ENCODE measurements around the gene TTC9C.

Gene TTC9C

GRCh38 chr11:62712861-62713260 is 15.4 kb upstream of the TTC9C start:
- no peak overlapping the region for H3K14ac ChIP-seq (ENCODE audit: low read length)
- H2AK5ac ChIP-seq (ENCODE audit: low read length): no peak overlapping the region
- no peak overlapping the region for H4K8ac ChIP-seq (ENCODE audit: low read depth, low read length)
- peaks cover 15% of the 10 kb centered on the region for H3K79me1 ChIP-seq (ENCODE audit: low read length)
- no peak overlapping the region for H2BK12ac ChIP-seq (ENCODE audit: low read length)
- H3K23ac ChIP-seq (ENCODE audit: low read length): no peak overlapping the region
- no peak overlapping the region for H2BK5ac ChIP-seq (ENCODE audit: low read depth, low read length, poor library complexity)
- no peak overlapping the region for H3K4me2 ChIP-seq (ENCODE audit: low read length)
- no peak overlapping the region for H4K12ac ChIP-seq (ENCODE audit: low read depth, low read length)
- H3K27me3 ChIP-seq (ENCODE audit: insufficient read depth, low read length): no peaks in the 10 kb centered on the region
- H3K4me3 ChIP-seq (ENCODE audit: low read depth, low read length): no peak overlapping the region
- peaks cover 24 to 50% of the 10 kb centered on the region in 2 experiments for H3K36me3 ChIP-seq (ENCODE audit: control insufficient read depth in 1 of 2, insufficient read depth in 2 of 2, low read length in 2 of 2)
- no peak overlapping the region for H2AFZ ChIP-seq (ENCODE audit: insufficient read depth, low read length, poor library complexity)
- no peak overlapping the region for H3K9ac ChIP-seq (ENCODE audit: low read length)
- H3K18ac ChIP-seq (ENCODE audit: low read length): no peak overlapping the region
- DNase-seq: no peak
- H3K4me1 ChIP-seq (ENCODE audit: control insufficient read depth in 1 of 2, insufficient read depth in 2 of 2, low read length in 2 of 2): peaks cover 11 to 15% of the 10 kb centered on the region in 2 experiments
- WGBS (ENCODE audit: extremely low coverage, insufficient coverage, insufficient read length): no CpG with 5 or more reads among the region's 3 CpGs
- H4K91ac ChIP-seq (ENCODE audit: low read depth, low read length): no peak overlapping the region
- no peak overlapping the region for H3K4ac ChIP-seq (ENCODE audit: low read depth, low read length)
- H3K27ac ChIP-seq (ENCODE audit: low read depth, low read length): no peak overlapping the region
- peaks cover 1% of the 10 kb centered on the region for H3K9me3 ChIP-seq (ENCODE audit: insufficient read depth, low read depth, low read length)
- H2BK120ac ChIP-seq (ENCODE audit: insufficient read depth, low read length, poor library complexity): no peak overlapping the region
- peaks cover 8% of the 10 kb centered on the region for H3K79me2 ChIP-seq (ENCODE audit: control insufficient read depth, insufficient read depth, low read length, poor library complexity)

GRCh38 chr11:62713343-62713742 is 14.9 kb upstream of the TTC9C start:
- Histone ChIP-seq H3K14ac (ENCODE audit: low read length) (no peak overlapping the region), H3K79me2 (ENCODE audit: control insufficient read depth, insufficient read depth, low read length, poor library complexity) (peaks cover 8% of the 10 kb centered on the region), H3K9me3 (ENCODE audit: insufficient read depth, low read depth, low read length) (peaks cover 1% of the 10 kb centered on the region), H4K91ac (ENCODE audit: low read depth, low read length) (no peak overlapping the region), H2AFZ (ENCODE audit: insufficient read depth, low read length, poor library complexity) (no peak overlapping the region), H2BK12ac (ENCODE audit: low read length) (no peak overlapping the region), H3K23ac (ENCODE audit: low read length) (no peak overlapping the region), H4K8ac (ENCODE audit: low read depth, low read length) (no peak overlapping the region), H3K18ac (ENCODE audit: low read length) (no peak overlapping the region), H3K36me3 (ENCODE audit: control insufficient read depth in 1 of 2, insufficient read depth in 2 of 2, low read length in 2 of 2) (peaks cover 26 to 54% of the 10 kb centered on the region in 2 experiments), H3K9ac (ENCODE audit: low read length) (no peak overlapping the region), H4K12ac (ENCODE audit: low read depth, low read length) (no peak overlapping the region), H3K4me2 (ENCODE audit: low read length) (no peak overlapping the region), H3K4me1 (ENCODE audit: control insufficient read depth in 1 of 2, insufficient read depth in 2 of 2, low read length in 2 of 2) (peaks cover 7 to 11% of the 10 kb centered on the region in 2 experiments), H2BK5ac (ENCODE audit: low read depth, low read length, poor library complexity) (no peak overlapping the region), H3K4me3 (ENCODE audit: low read depth, low read length) (no peak overlapping the region), H3K27me3 (ENCODE audit: insufficient read depth, low read length) (no peaks in the 10 kb centered on the region), H2BK120ac (ENCODE audit: insufficient read depth, low read length, poor library complexity) (no peak overlapping the region), H3K79me1 (ENCODE audit: low read length) (peaks cover 15% of the 10 kb centered on the region), H2AK5ac (ENCODE audit: low read length) (no peak overlapping the region), H3K4ac (ENCODE audit: low read depth, low read length) (no peak overlapping the region), H3K27ac (ENCODE audit: low read depth, low read length) (no peak overlapping the region)
- peak; percentile 78 to 86 for DNase-seq
- no CpG with 5 or more reads among the region's 2 CpGs for WGBS (ENCODE audit: extremely low coverage, insufficient coverage, insufficient read length)

- Histone ChIP-seq H3K79me2 (ENCODE audit: control insufficient read depth, insufficient read depth, low read length, poor library complexity) (no peaks in the 10 kb centered on the region), H4K12ac (ENCODE audit: low read depth, low read length) (no peak overlapping the region), H3K4me3 (ENCODE audit: low read depth, low read length) (no peak overlapping the region), H4K91ac (ENCODE audit: low read depth, low read length) (no peak overlapping the region), H2AFZ (ENCODE audit: insufficient read depth, low read length, poor library complexity) (no peak overlapping the region), H2BK5ac (ENCODE audit: low read depth, low read length, poor library complexity) (no peak overlapping the region), H3K14ac (ENCODE audit: low read length) (no peak overlapping the region), H4K8ac (ENCODE audit: low read depth, low read length) (no peak overlapping the region), H2BK12ac (ENCODE audit: low read length) (no peak overlapping the region), H3K23ac (ENCODE audit: low read length) (no peak overlapping the region), H3K9ac (ENCODE audit: low read length) (no peak overlapping the region), H3K4me2 (ENCODE audit: low read length) (no peak overlapping the region), H3K27ac (ENCODE audit: low read depth, low read length) (no peak overlapping the region), H3K79me1 (ENCODE audit: low read length) (no peaks in the 10 kb centered on the region), H3K9me3 (ENCODE audit: insufficient read depth, low read depth, low read length) (peaks cover 1% of the 10 kb centered on the region), H3K4ac (ENCODE audit: low read depth, low read length) (no peak overlapping the region), H3K4me1 (ENCODE audit: control insufficient read depth in 1 of 2, insufficient read depth in 2 of 2, low read length in 2 of 2) (no peaks in the 10 kb centered on the region), H2AK5ac (ENCODE audit: low read length) (no peak overlapping the region), H3K36me3 (ENCODE audit: control insufficient read depth in 1 of 2, insufficient read depth in 2 of 2, low read length in 2 of 2) (peaks cover 41 to 71% of the 10 kb centered on the region in 2 experiments), H3K18ac (ENCODE audit: low read length) (no peak overlapping the region), H2BK120ac (ENCODE audit: insufficient read depth, low read length, poor library complexity) (no peak overlapping the region), H3K27me3 (ENCODE audit: insufficient read depth, low read length) (no peaks in the 10 kb centered on the region)
- no CpG with 5 or more reads among the region's 24 CpGs for WGBS (ENCODE audit: extremely low coverage, insufficient coverage, insufficient read length)
- DNase-seq: no peak
These were observed 12.8 kb upstream of the TTC9C start for GRCh38 chr11:62715150-62716130.

GRCh38 chr11:62716206-62716605 is 12.1 kb upstream of the TTC9C start:
- no peak overlapping the region for H4K91ac ChIP-seq (ENCODE audit: low read depth, low read length)
- no peak overlapping the region for H3K18ac ChIP-seq (ENCODE audit: low read length)
- no peak for DNase-seq
- H3K9me3 ChIP-seq (ENCODE audit: insufficient read depth, low read depth, low read length): peaks cover 1% of the 10 kb centered on the region
- no peak overlapping the region for H3K4ac ChIP-seq (ENCODE audit: low read depth, low read length)
- H3K4me1 ChIP-seq (ENCODE audit: control insufficient read depth in 1 of 2, insufficient read depth in 2 of 2, low read length in 2 of 2): no peaks in the 10 kb centered on the region
- no peak overlapping the region for H2BK12ac ChIP-seq (ENCODE audit: low read length)
- no peak overlapping the region for H2BK120ac ChIP-seq (ENCODE audit: insufficient read depth, low read length, poor library complexity)
- no CpG with 5 or more reads among the region's 5 CpGs for WGBS (ENCODE audit: extremely low coverage, insufficient coverage, insufficient read length)
- H4K12ac ChIP-seq (ENCODE audit: low read depth, low read length): no peak overlapping the region
- no peak overlapping the region for H3K9ac ChIP-seq (ENCODE audit: low read length)
- no peaks in the 10 kb centered on the region for H3K79me2 ChIP-seq (ENCODE audit: control insufficient read depth, insufficient read depth, low read length, poor library complexity)
- H3K14ac ChIP-seq (ENCODE audit: low read length): no peak overlapping the region
- H4K8ac ChIP-seq (ENCODE audit: low read depth, low read length): no peak overlapping the region
- H3K36me3 ChIP-seq (ENCODE audit: control insufficient read depth in 1 of 2, insufficient read depth in 2 of 2, low read length in 2 of 2): peaks cover 46 to 72% of the 10 kb centered on the region in 2 experiments
- no peaks in the 10 kb centered on the region for H3K27me3 ChIP-seq (ENCODE audit: insufficient read depth, low read length)
- H2AFZ ChIP-seq (ENCODE audit: insufficient read depth, low read length, poor library complexity): no peak overlapping the region
- no peak overlapping the region for H3K4me2 ChIP-seq (ENCODE audit: low read length)
- H3K4me3 ChIP-seq (ENCODE audit: low read depth, low read length): no peak overlapping the region
- H3K27ac ChIP-seq (ENCODE audit: low read depth, low read length): no peak overlapping the region
- H3K79me1 ChIP-seq (ENCODE audit: low read length): no peaks in the 10 kb centered on the region
- no peak overlapping the region for H3K23ac ChIP-seq (ENCODE audit: low read length)
- no peak overlapping the region for H2AK5ac ChIP-seq (ENCODE audit: low read length)
- H2BK5ac ChIP-seq (ENCODE audit: low read depth, low read length, poor library complexity): no peak overlapping the region
